HK-2 (cell line): ENCODE measurements around the gene AARS1.
"Not testable (repeated sequence)": the region's sequence is repeated elsewhere in the genome, so short reads cannot be mapped to it uniquely, and the experiment has no call there.

Experiments used
- DNase-seq: peaks from one replicate; pipeline ENCODE4 v3.0.0-alpha.2; 2018; ENCODE audit not compliant: unreplicated experiment

Gene AARS1

DNA sequence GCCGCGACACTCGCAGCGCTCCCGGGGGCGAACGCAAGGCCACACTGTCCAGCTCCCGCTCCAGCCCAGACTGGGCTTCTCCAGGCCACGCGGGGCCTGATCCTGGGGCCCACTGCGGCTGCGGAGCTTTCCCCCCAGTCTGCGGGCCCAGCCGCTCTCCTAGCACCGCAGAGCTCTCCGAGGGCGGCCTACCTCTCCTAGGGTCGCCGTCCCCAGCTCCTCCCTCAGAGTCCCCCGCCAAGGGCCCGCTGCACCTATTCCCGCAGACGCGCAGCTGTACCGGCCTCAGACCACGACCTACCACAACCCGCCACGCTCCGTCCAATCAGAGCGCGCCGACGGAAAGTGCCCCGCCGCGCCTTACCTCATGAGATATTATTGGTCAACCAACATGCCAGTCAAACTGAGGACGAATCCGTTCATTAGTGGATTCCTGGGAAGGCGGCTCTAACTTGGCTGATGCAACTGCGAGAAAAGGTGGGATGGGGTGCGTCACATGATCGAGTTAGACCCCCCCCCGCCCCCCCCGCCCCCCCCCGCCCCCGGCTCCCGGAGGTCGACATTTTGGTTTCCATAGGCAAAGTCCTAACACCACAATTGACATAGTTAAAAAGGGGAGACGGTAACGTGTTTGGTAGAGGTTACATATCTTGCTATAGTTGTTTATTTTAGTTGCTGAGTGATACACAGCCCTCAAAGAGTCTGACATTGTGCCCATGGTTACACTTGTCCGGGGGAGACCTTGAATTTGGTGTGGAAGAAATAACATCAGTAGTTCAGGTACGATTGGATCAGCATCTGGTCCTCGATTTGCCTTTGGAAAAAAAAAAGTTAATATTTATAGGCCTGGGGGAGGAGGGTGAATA is at the start of gene AARS1:
TSS of gene AARS1 (minus strand) at position 278 of the 866 bp plus-strand sequence. CDS start 6,743 bp downstream, outside the sequence.
- peak; percentile 99 for DNase-seq

DNA sequence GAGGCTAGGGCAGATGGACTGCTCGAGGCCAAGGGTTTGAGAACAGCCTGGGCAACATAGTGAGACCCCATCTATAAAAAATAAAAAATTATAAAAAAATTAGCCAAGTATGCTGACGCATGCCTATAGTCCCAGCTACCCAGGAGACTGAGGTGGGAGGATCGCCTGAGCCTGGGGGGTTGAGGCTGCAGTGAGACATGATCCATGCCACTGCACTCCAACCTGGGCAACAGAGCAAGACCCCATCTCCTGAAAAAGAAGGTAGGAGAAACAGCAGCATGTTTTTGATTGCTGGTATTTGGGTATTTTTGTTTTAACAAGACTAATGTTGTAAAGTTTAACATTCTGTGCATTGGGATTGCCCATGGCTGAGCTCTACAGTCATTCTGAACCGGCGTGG is 48.5 kb upstream of the AARS1 start:
- no peak for DNase-seq

GRCh38 chr16:70332728-70333127 is 43.4 kb upstream of the AARS1 start:
- DNase-seq = not testable (repeated sequence)

DNA sequence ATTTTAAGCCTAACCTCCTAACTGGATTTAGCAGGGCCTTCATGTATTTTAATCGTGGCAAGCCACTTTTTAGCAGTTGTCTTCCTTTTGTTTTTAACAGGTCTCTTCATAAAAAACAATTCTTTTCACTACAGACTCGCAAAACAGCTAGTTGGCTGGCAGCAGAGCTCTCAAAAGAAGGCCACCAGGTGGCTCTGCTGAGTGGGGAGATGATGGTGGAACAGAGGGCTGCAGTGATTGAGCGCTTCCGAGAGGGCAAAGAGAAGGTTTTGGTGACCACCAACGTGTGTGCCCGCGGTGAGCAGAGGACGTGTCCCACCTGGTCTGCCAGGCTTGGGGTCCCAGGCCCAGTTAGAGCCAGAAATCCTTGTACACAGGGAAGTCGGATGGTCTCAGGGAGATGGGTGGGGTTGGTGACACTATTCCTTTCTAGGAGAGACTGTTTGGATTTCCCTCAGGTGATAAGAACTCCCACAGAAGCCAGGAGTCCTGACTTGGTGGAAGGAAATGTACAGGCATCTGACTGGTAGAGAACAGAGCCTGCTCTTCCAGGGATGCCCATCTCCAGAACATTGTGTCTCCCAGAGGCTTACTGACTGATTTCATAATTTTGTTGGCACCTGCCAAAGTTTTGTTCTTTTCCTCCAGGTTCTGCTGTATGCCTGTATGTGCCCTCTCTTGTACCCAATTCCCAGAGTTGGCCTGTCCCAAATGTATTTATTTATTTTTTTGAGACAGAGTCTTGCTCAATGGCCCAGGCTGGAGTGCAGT is 42.5 kb upstream of the AARS1 start:
- no peak for DNase-seq

- DNase-seq = no peak
Measured at GRCh38 chr16:70331091-70331490, 41.8 kb upstream of the AARS1 start.

GRCh38 chr16:70324998-70325747 is 35.9 kb upstream of the AARS1 start:
- no peak for DNase-seq

GRCh38 chr16:70320121-70320520 is 30.8 kb upstream of the AARS1 start:
- DNase-seq = no peak

DNA sequence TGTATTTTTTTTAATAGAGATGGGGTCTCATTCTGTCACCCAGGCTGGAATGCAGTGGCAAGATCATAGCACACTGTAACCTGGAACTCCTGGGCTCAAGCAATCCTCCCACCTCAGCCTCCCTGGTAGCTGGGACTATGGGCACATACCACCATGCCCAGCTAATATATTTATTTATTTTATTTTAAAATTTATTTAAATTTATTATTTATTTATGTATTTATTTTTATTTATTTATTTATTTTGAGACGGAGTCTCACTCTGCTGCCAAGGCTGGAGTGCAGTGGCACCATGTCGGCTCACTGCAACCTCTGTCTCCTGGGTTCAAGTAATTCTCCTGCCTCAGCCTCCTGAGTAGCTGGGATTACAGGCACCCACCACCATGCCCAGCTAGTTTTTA is 18.4 kb upstream of the AARS1 start:
- DNase-seq = not testable (repeated sequence)

- no peak for DNase-seq
Measured at GRCh38 chr16:70306880-70307279, 17.6 kb upstream of the AARS1 start.

DNA sequence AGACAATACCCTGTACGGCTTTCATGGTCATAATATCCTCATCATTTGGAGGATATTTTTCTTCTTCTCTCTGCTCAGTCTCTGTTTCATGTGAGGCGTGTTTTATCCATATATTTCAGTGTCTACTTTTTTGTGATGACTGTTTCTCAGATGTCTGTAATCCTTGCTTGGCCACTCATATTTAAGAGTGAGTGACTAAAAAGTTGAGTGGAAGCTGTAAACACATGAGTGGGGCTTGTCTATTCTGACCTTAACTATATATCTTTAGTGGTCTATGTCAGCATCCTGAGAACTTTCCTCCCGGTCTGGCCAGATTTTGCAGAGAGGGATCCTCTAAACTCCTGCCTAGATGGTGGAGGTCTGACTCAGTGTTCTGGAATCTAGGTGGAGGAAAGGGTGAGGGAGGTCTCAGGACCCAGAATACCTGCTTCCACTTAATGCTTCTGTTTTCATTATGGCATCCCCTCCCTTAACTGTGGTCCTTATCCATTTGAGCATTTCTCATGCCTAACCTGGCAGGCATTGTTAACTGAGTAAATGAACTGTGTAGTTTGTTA is 15.7 kb upstream of the AARS1 start:
- no peak for DNase-seq

GRCh38 chr16:70302745-70303144 is 13.4 kb upstream of the AARS1 start:
- DNase-seq = no peak

- no peak for DNase-seq
Measured at GRCh38 chr16:70301121-70301520, 11.8 kb upstream of the AARS1 start.

GRCh38 chr16:70298988-70299938 is 10.0 kb upstream of the AARS1 start, which contains the start of gene DDX19B:
Gene DDX19B (plus strand): TSS chr16:70299186. CDS start chr16:70299298, 112 bp downstream.
- DNase-seq = peak; percentile 75

DNA sequence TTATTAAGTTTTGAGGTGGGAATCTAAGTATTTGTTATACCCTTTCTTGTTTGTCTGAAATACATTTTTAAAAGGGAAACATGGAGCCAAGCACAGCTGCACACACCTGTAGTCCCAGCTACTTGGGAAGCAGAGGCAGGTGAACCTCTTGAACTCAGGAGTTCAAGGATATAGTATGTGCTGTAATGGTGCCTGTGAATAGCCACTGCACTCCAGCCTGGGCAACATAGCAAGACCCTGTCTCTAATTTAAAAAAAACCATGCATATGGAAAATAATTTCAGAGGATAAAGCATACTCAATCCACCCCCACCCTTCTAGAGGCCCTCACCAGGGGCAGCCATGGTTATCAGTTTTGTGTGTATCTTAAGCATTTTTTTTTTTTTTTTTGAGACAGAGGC is 6.3 kb upstream of the AARS1 start:
- no peak for DNase-seq

DNA sequence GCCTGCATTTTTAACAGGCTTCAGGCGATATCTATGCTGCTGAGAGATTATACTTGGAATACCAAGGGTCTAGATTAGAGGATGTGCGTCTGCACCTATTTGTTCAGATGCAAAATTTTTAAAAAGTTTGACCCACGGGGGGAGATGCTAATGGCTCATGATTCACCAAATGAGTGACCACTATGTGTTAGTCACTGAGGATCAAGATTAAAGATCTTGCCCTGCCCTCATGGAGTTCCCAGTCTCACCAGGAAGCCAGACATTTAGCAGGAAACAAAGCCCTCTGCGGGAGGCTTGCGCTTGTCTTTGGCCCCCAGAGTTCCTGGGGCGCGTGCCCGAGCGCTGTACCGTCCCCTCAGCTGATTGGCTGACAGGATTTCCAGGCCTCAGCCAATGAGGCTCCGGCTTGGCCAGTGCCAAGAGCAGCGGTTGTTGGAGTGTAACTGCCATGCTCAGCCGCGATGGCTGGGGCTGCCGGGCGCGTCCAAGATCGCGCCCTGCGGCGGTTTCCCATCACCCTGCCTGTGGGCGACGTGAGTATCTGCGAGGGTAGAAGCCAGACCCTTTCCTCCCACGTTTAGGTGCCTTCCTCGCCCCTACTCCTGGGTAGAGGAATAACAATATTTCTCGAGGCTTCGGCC is 5.2 kb upstream of the AARS1 start:
- DNase-seq = no peak

DNA sequence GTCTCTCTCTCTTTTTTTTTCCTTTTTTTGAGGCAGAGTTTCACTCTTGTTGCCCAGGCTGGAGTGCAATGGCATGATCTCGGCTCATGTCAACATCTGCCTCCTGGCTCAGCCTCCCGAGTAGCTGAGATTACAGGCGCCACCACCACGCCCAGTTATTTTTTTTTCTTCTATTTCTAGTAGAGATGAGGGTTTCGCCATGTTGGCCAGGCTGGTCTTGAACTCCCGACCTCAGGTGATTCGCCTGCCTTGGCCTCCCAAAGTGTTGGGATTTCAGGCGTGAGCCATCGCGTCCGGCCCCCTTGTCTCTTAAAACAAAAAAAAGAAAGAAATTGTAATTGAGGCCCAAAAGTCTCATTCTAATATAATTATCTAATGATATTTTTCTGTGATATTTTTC is 2.8 kb upstream of the AARS1 start:
- not testable (repeated sequence) for DNase-seq

- DNase-seq = no peak
Measured at GRCh38 chr16:70290949-70291519, 1.7 kb upstream of the AARS1 start.

DNA sequence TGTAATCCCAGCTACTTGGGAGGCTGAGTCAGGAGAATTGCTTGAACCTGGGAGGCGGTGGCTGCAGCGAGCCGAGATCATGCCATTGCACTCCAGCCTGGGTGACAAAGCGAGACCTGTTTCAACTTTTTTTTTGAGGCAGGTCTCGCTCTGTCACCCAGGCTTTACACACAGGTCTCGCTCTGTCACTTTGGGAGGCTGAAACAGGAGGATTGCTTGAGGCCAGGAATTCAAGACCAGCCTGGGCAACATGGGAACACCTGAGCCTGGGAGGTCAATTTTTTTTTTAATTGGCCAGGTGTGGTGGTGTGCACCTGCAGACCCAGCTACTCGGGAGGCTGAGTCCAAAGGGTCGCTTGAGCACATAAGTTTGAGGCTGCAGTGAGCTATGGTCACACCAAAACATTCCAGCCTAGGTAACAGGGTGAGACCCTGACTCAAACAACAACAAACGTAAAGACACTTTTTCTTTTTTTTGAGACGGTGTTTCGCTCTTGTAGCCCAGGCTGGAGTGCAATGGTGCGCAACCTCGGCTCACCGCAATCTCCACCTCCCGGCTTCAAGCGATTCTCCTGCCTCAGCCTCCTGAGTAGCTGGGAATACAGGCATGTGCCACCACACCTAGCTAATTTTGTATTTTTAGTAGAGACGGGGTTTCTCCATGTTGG is 1.9 kb downstream of the AARS1 start:
- not testable (repeated sequence) for DNase-seq

DNA sequence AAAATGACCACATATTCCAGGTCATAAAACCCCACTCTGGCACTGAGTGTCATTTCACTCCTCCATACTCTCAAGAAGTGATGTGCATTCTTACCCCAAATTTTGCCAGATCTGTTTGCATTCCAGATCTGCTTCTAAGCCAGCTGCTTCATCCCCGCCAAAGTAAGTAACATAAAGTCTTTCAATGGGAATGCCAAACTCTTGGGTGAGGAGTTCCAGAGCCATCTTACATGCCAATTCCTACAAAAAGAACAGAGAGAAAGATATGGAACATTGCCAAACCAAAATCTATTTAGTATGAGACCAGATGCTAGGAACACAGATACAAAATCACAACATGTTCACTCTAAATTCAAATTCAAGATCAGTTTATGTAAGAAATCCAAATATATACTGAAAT is 12.9 kb downstream of the AARS1 start:
- DNase-seq = no peak
